Kidney (tissue), 14 donors: ENCODE results near the gene COPS3. TPM values are rescaled to one million over a fixed set of nuclear protein-coding genes. Genes with fewer than 3 reads are reported as not detected.

Experiments used
- DNase-seq, 5 donors: peaks; one replicate each; pipeline ENCODE4 v3.0.0-alpha.2; 2013 to 2020
- FAIRE-seq: peaks from 2 replicates; lab custom pipeline; 2012; peaks lifted over from hg19 to GRCh38; lab: Jason Lieb, UNC
- H3K27ac ChIP-seq, 2 donors: one replicate each; pipeline ENCODE4 v1.7.0; 2013; ENCODE audit warnings: low read depth in 2 of 2, low read length in 2 of 2, inconsistent platforms in 1 of 2
- H3K27me3 ChIP-seq: one replicate; pipeline ENCODE4 v1.7.1; 2013; ENCODE audit warnings: low read length, inconsistent platforms; ENCODE audit not compliant: control insufficient read depth, insufficient read depth
- H3K36me3 ChIP-seq, 3 donors: one replicate each; pipeline versions ENCODE4 v1.7.0 to v1.7.1; 2013; ENCODE audit warnings: low read length in 3 of 3, control low read depth in 1 of 3, inconsistent platforms in 1 of 3; ENCODE audit not compliant: insufficient read depth in 3 of 3, control insufficient read depth in 2 of 3
- H3K4me1 ChIP-seq, 3 donors: one replicate each; pipeline versions ENCODE4 v1.7.0 to v1.7.1; 2013; ENCODE audit warnings: low read length in 3 of 3, inconsistent platforms in 1 of 3, low read depth in 1 of 3; ENCODE audit not compliant: control insufficient read depth in 2 of 3, insufficient read depth in 2 of 3
- H3K4me3 ChIP-seq, 3 donors: one replicate each; pipeline versions ENCODE4 v1.7.0 to v1.8.1; 2013; ENCODE audit warnings: low read length in 3 of 3, control low read depth in 1 of 3, inconsistent platforms in 1 of 3
- H3K9ac ChIP-seq, 3 donors: one replicate each; pipeline versions ENCODE4 v1.7.0 to v1.7.1; 2013; ENCODE audit warnings: low read length in 3 of 3, control low read depth in 1 of 3, inconsistent platforms in 1 of 3
- H3K9me3 ChIP-seq, 3 donors: one replicate each; pipeline versions ENCODE4 v1.7.0 to v1.7.1; 2013; ENCODE audit warnings: low read length in 3 of 3, control low read depth in 1 of 3, inconsistent platforms in 1 of 3; ENCODE audit not compliant: control insufficient read depth in 2 of 3, insufficient read depth in 1 of 3
- intact Hi-C: fragments of 100-400 bp; cut with DNase I; formaldehyde crosslinking; loops from one replicate; pipeline ENCODE4 v1.11.1; 2022
- polyA plus RNA-seq: library from polyadenylated mRNA; stranded (reverse); fragments of 350-450 nt; fragmentation: Illumina TruSeq; extraction: RNeasy Lipid Tissue Mini Kit (QIAGEN cat#74804); gene quantifications from one replicate; pipeline ENCODE4 v1.2.3, GENCODE V29; 2014; ENCODE audit warnings: low read depth, low replicate concordance; ENCODE audit not compliant: insufficient read depth
- total RNA-seq: library from RNA; stranded (reverse); fragmentation: NEBNext Ultra II Directional; extraction: Animal tissue kit (Norgen Biotek cat#: 25700); gene quantifications from one replicate; pipeline ENCODE4 v1.2.1, GENCODE V29; 2021
- TF ChIP-seq, protein P1 (sequence below): IDR thresholded peaks from 3 replicates; pipeline ENCODE4 v1.5.1; 2012; ENCODE audit warnings: mild to moderate bottlenecking, moderate library complexity, borderline replicate concordance; ENCODE audit not compliant: insufficient read depth; ENCODE audit errors: extremely low read depth
- donor health status: control.
- donor health status: control.
- donor health status: control.
- donor health status: control.
- donor health status: control.
- donor health status: DM: yes; HTN: yes; CAD: no.
- donor health status: Normal renal cell carcinoma (clear cell type).

COPS3 gene
- total and polyA plus RNA-seq, 2 donors from 2014 or later, result 46.9 to 48.1 TPM

DNA sequence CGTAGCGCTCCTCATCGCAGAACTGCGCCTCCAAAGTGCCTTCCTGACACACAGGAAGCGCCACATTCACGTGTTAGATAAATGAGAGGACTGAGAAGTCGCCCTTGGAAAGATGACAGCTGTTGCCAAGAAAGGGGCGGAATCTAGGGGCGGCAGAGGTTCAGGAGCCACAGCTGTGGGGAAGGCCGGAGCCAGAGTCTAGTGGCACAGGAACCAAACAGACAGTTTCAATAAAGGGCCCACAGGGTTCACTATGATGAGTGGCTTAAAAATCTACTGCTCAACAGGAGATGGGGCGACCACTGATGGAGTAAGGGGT is 48.8 kb downstream of the COPS3 start:
- H3K27ac ChIP-seq, result no peak overlapping the region
- no peaks in the 10 kb centered on the region for H3K9me3 ChIP-seq
- no peaks in the 10 kb centered on the region for H3K27me3 ChIP-seq
- H3K4me3 ChIP-seq, result no peak overlapping the region
- H3K4me1 ChIP-seq, result peaks cover 0 to 11% (median 0%) of the 10 kb centered on the region in 3 donors
- intact Hi-C loops, result no loop called here
- TF ChIP-seq, protein P1, sequence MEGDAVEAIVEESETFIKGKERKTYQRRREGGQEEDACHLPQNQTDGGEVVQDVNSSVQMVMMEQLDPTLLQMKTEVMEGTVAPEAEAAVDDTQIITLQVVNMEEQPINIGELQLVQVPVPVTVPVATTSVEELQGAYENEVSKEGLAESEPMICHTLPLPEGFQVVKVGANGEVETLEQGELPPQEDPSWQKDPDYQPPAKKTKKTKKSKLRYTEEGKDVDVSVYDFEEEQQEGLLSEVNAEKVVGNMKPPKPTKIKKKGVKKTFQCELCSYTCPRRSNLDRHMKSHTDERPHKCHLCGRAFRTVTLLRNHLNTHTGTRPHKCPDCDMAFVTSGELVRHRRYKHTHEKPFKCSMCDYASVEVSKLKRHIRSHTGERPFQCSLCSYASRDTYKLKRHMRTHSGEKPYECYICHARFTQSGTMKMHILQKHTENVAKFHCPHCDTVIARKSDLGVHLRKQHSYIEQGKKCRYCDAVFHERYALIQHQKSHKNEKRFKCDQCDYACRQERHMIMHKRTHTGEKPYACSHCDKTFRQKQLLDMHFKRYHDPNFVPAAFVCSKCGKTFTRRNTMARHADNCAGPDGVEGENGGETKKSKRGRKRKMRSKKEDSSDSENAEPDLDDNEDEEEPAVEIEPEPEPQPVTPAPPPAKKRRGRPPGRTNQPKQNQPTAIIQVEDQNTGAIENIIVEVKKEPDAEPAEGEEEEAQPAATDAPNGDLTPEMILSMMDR, result no peak
- H3K9ac ChIP-seq, result no peak overlapping the region
- FAIRE-seq, result no peak
- H3K36me3 ChIP-seq, result peaks cover 0 to 29% (median 23%) of the 10 kb centered on the region in 3 donors
- DNase-seq, result peak in 1 of 5 donors; percentile 22

DNA sequence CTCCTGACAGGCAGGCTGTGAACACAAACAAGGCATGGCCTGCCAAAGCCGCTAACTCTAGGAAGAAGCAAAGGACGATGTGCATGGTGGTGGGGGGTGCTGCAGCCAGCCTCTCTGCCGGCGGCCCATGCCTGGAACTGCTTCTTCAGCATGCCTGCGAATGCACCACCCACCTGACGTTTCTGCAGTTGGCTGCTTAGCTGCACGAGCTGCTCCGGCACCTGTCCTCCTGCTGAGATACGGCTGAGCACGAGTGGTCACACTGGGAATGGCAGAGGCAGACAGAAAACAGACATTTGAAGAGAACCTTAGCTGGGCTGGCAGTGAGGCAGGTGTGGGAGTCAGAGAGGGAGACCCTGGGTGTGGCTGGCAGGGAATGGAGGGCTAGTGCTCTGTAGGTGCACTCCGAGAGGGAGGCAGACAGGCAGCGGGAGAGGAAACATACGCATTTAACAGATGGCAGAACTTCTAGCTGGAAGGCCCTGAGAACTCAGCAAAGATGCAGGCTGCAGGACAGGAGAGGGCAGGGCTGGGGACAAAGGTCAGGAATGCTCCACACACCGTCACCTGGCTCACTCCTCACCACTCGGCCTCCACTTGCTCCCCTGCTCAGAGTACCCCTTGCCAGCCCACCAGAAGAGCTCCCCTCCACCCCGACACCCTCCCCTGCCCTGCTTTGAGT is 49.3 kb downstream of the COPS3 start:
- TF ChIP-seq, protein P1, result no peak
- FAIRE-seq (no peak), DNase-seq (peak in 1 of 5 donors; percentile 47)
- H3K27me3 ChIP-seq, result no peaks in the 10 kb centered on the region
- H3K4me3 ChIP-seq, result no peak overlapping the region
- intact Hi-C loops, result no loop called here
- H3K27ac ChIP-seq, result no peak overlapping the region
- peaks cover 0 to 34% (median 25%) of the 10 kb centered on the region in 3 donors for H3K36me3 ChIP-seq
- peaks cover 0 to 11% (median 0%) of the 10 kb centered on the region in 3 donors for H3K4me1 ChIP-seq
- no peaks in the 10 kb centered on the region for H3K9me3 ChIP-seq
- H3K9ac ChIP-seq, result no peak overlapping the region

DNA sequence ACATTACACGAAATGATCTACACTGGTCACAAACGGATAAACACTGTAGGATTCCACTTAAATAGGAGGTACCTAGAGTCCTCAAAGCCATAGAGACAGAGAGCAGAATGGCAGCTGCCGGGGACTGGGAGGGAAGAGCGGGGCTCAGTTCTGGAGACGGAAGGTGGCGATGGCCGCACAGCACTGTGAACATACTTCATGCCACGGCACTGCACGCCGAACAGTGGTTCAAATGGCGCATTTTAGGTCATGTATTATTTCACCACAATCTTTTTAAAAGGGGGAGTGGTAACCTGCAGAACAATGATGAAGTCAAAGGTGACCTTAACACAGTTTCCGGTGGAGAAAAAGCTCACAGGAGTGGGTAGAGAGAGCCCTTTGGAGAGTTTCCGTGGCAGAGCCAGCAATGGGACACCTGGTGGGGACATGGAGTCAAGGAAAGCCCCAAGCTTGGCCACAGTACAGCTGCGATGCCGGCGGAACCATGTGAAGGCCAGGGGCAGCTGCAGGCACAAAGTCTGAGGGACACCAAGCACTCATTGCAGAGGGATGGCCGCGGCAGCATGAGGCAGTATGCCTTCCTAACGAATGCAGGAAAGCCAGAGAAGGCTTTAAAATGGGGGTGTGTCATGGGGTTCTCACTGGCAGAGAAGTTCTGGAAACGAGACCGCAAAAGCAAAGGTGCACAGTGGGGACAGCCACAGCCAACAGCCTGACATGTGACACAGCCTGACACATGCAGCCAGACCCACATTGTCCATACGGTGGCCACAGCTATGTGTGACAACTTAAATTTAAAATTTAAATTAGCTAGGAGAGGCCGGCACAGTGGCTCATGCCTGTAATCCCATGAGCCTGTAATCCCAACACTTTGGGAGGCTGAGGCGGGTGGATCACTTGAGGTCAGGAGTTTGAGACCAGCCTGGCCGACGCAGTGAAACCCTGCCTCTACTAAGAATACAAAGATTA is 51.3 kb downstream of the COPS3 start:
- H3K27me3 ChIP-seq, result no peaks in the 10 kb centered on the region
- no peak for FAIRE-seq
- H3K27ac ChIP-seq, result no peak overlapping the region
- H3K36me3 ChIP-seq, result peaks cover 2 to 54% (median 38%) of the 10 kb centered on the region in 3 donors
- no peak overlapping the region for H3K9ac ChIP-seq
- DNase-seq, result peak in 1 of 5 donors; percentile 54
- H3K4me1 ChIP-seq, result no peaks in the 10 kb centered on the region
- H3K9me3 ChIP-seq, result no peaks in the 10 kb centered on the region
- intact Hi-C loops, result no loop called here
- H3K4me3 ChIP-seq, result no peak overlapping the region
- TF ChIP-seq, protein P1, result no peak
